Left lung (tissue), 10 donors: ENCODE measurements around the gene EHD1. TPM values are rescaled to one million over a fixed set of nuclear protein-coding genes. Genes with fewer than 3 reads are reported as not detected.

Source experiments
- ATAC-seq: fragments of 200-7000 bp; cut with Tn5 transposase; one replicate; pipeline ENCODE4 v1.9.1; 2020; ENCODE audit warnings: moderate library complexity
- DNase-seq, 4 donors: peaks; one replicate each; pipeline ENCODE4 v3.0.0-alpha.2; 2013 to 2020
- H3K27ac ChIP-seq, 2 donors: fragments of 200-600 bp; sonication (generic) in 1 of 2; one replicate each; pipeline versions ENCODE4 v1.5.0 to v1.8.0; 2020 to 2021
- H3K27me3 ChIP-seq, 2 donors: fragments of 200-600 bp; sonication (generic) in 1 of 2; one replicate each; pipeline versions ENCODE4 v1.5.0 to v1.8.0; 2020 to 2021
- H3K36me3 ChIP-seq, 2 donors: fragments of 200-600 bp; sonication (generic) in 1 of 2; one replicate each; pipeline versions ENCODE4 v1.5.0 to v1.8.0; 2020 to 2021
- H3K4me1 ChIP-seq, 2 donors: fragments of 200-600 bp; one replicate each; pipeline ENCODE4 v1.8.0; 2021
- H3K4me3 ChIP-seq, 2 donors: fragments of 200-600 bp; sonication (generic) in 1 of 2; one replicate each; pipeline versions ENCODE4 v1.5.0 to v1.8.0; 2020 to 2021; ENCODE audit warnings: mild to moderate bottlenecking in 1 of 2
- H3K9me3 ChIP-seq, 2 donors: fragments of 200-600 bp; sonication (generic) in 1 of 2; one replicate each; pipeline versions ENCODE4 v1.5.0 to v1.8.0; 2020 to 2021
- intact Hi-C, 2 donors: fragments of 100-400 bp; cut with DNase I; formaldehyde crosslinking; loops; one replicate each; pipeline versions ENCODE4 v1.11.2 to v1.14.2; 2022
- polyA plus RNA-seq, 6 donors: library from polyadenylated mRNA; unstranded; fragments of 120-200 nt; gene quantifications; one replicate each; pipeline ENCODE4 v1.2.1, GENCODE V29; 2013; ENCODE audit not compliant: insufficient read length in 6 of 6
- total RNA-seq, 2 donors: library from RNA; stranded (reverse); fragmentation: NEBNext Ultra II Directional; extraction: Animal tissue kit (Norgen Biotek cat#: 25700); gene quantifications; one replicate each; pipeline ENCODE4 v1.2.1, GENCODE V29; 2021
- TF ChIP-seq, protein P1 (sequence below), 2 donors: fragments of 200-600 bp; sonication (generic) in 1 of 2; IDR thresholded peaks; one replicate each; pipeline versions ENCODE4 v1.5.0 to v1.8.0; 2021; ENCODE audit warnings: antibody characterized with exemption in 2 of 2
- donor health status: DM: no; HTN: yes; CAD: no.
- donor health status: DM: no; HTN: no; CAD: no.

Gene EHD1
- total and polyA plus RNA-seq, 8 donors = 44.7 to 153 (median 55.4) TPM

DNA sequence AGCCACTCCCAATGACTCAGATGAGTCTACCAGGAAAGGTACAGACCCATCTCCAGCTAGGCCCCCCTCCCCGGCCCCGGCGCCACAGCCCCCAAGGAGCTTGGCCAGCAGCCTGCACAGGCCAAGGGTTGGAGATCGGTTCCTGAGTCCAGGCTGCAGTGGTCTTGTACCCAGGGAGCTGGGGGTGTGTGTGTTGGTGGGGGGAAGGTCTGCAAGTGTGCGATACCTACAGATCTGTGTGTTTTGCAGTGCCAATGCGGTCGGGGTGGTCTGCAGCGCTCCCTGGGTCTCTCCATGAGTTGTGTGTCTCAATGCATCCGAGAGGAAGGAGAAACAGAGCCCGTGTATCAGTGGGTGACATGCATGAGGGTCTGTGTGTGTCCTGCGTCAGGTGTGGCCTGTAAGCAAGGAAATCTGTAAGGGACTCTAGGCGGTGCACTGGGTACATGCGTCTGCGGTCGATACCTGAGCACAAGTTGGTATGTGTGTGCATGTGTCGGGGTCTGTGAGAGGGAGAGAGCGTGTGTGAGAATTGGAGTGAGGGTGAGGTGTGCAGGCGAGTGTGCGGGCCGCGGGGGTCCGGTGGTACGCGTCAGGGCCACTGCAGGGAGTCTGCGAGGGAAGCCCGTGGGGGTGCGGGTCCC, 34.6 kb downstream of the EHD1 start:
- Histone ChIP-seq H3K36me3 (peaks cover 0 to 8% of the 10 kb centered on the region in 2 donors), H3K4me1 (peaks cover 13 to 45% of the 10 kb centered on the region in 2 donors), H3K4me3 (peak overlapping the region; percentile 38 to 54), H3K27ac (peak overlapping the region; percentile 65 to 66), H3K27me3 (no peaks in the 10 kb centered on the region), H3K9me3 (no peaks in the 10 kb centered on the region)
- TF ChIP-seq, protein P1, sequence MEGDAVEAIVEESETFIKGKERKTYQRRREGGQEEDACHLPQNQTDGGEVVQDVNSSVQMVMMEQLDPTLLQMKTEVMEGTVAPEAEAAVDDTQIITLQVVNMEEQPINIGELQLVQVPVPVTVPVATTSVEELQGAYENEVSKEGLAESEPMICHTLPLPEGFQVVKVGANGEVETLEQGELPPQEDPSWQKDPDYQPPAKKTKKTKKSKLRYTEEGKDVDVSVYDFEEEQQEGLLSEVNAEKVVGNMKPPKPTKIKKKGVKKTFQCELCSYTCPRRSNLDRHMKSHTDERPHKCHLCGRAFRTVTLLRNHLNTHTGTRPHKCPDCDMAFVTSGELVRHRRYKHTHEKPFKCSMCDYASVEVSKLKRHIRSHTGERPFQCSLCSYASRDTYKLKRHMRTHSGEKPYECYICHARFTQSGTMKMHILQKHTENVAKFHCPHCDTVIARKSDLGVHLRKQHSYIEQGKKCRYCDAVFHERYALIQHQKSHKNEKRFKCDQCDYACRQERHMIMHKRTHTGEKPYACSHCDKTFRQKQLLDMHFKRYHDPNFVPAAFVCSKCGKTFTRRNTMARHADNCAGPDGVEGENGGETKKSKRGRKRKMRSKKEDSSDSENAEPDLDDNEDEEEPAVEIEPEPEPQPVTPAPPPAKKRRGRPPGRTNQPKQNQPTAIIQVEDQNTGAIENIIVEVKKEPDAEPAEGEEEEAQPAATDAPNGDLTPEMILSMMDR (IDR thresholded peaks at IDR 0.05) = no peak
- ATAC-seq (peak; percentile 0), DNase-seq (no peak)
- intact Hi-C loops = loop anchor here (10.0 kb wide), 2 partner anchors 51 to 181 kb away; partner anchors contain the start of gene SNX15 (in 1 of the 2)

DNA sequence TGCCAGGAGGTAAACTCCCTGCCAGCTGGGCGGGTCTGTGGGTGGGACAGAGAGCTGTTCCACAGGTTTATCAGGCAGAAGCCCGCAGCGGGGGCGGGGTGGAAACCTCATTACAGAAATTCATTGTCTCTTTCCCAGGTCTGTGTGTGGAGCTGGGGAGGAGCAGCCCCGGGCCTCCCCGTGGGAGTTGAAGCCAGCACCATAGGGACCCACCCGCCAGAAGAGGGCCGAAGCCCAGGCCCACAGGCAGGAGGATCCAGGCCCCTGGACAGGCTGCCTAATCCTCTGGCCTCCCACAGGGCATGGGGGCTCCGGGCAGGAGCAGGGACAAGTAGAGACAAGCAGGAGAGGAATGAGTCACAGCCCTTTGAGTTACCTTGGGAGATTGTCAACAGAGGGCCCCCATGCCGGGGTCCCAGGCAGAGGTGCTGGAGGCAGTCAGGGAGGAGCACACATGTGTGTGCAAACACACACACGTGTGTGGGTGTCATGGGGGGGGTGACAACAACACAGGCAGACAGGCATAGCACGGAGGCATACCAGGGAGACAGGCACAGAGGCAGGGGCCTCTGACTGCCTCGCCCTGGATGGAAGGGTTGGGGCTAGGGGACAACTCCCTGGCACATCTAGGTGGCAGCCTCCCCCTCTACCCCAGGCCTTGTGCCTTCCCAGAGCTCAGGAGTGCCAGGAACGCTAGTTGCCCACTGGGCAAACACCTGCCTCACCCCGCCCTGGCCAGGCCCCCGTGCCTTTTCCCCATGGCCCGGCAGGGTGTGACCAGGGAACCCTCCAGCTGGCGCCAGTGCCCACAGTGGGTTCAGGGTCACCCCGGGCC, 35.4 kb downstream of the EHD1 start:
- peaks cover 0 to 16% of the 10 kb centered on the region in 2 donors for H3K36me3 ChIP-seq
- intact Hi-C loops = loop anchor here (10.0 kb wide), 2 partner anchors 52 to 182 kb away; partner anchors contain the start of gene SNX15 (in 1 of the 2)
- TF ChIP-seq, protein P1 (IDR thresholded peaks at IDR 0.05) = no peak
- H3K4me3 ChIP-seq = peak overlapping the region; percentile 38 to 54
- peak overlapping the region; percentile 39 to 53 for H3K27ac ChIP-seq
- ATAC-seq (peak; percentile 51), DNase-seq (peak in 1 of 4 donors; percentile 63)
- H3K4me1 ChIP-seq = peaks cover 7 to 38% of the 10 kb centered on the region in 2 donors
- H3K27me3 ChIP-seq = no peaks in the 10 kb centered on the region
- H3K9me3 ChIP-seq = no peaks in the 10 kb centered on the region

GRCh38 chr11:64842366-64842759, 36.1 kb downstream of the EHD1 start:
- DNase-seq (no peak), ATAC-seq (no peak)
- Histone ChIP-seq H3K4me1 (peaks cover 7 to 31% of the 10 kb centered on the region in 2 donors), H3K4me3 (no peak overlapping the region), H3K36me3 (peaks cover 0 to 17% of the 10 kb centered on the region in 2 donors), H3K27ac (peak overlapping the region; percentile 39 to 53), H3K9me3 (no peaks in the 10 kb centered on the region), H3K27me3 (no peaks in the 10 kb centered on the region)
- intact Hi-C loops = loop anchor here (10.0 kb wide), 2 partner anchors 52 to 182 kb away; partner anchors contain the start of gene SNX15 (in 1 of the 2)
- TF ChIP-seq, protein P1 (IDR thresholded peaks at IDR 0.05) = no peak

DNA sequence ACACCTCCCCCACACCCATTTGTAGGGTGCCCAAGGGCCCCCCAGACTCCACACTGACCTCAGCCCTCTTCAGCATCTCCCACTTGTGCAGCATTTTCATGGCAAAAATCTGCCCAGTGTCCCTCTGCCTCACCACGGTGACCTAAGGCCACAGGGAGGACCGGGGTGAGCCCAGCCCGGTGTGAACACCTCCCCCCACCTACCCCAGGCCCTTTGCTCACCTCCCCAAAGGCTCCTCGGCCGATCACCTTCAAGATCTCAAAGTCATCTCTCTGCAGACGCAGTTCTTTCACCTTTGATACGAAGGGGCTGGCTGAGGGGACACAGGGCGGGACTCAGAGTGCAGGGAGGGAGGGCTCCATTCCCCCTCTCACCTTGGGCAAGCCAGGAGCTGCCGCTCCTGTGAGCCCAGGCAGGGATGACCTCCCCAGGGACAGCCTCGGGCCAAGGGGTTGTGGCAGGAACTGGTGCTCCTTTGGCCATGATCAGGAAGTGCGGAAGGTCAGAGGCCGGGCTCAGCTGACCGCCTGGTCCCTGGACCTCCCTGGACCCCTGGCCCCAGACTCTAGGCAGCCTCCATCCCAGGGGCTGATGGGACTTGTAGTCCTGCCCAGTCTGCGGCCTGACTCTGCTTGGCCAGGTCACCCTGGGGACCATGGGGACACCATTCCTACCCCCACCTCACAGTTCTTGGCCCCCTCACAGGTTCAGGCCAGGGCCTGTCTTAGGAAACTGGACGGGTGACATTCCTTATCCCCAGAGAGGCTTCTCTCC, 36.6 kb downstream of the EHD1 start:
- Histone ChIP-seq H3K4me1 (peaks cover 7 to 25% of the 10 kb centered on the region in 2 donors), H3K9me3 (no peaks in the 10 kb centered on the region), H3K27me3 (no peaks in the 10 kb centered on the region), H3K36me3 (peaks cover 0 to 17% of the 10 kb centered on the region in 2 donors), H3K27ac (peak overlapping the region in 1 of 2 donors; percentile 53), H3K4me3 (no peak overlapping the region)
- DNase-seq (no peak), ATAC-seq (no peak)
- intact Hi-C loops = loop anchor here (10.0 kb wide), 2 partner anchors 53 to 183 kb away; partner anchors contain the start of gene SNX15 (in 1 of the 2)
- TF ChIP-seq, protein P1 (IDR thresholded peaks at IDR 0.05) = no peak
